Activated T-cell treated with anti-CD3 and anti-CD28 coated beads, Interleukin-2, amount 50 U/mL, for 48 hours (primary cell): ENCODE results near the gene ROR1.
A peak's percentile ranks its signal among the peaks of the same experiment; 100 is the strongest.

Source experiments
- DNase-seq, 2 experiments: peaks; one replicate each; pipeline ENCODE4 v3.0.0-alpha.2; 2020

Gene ROR1

DNA sequence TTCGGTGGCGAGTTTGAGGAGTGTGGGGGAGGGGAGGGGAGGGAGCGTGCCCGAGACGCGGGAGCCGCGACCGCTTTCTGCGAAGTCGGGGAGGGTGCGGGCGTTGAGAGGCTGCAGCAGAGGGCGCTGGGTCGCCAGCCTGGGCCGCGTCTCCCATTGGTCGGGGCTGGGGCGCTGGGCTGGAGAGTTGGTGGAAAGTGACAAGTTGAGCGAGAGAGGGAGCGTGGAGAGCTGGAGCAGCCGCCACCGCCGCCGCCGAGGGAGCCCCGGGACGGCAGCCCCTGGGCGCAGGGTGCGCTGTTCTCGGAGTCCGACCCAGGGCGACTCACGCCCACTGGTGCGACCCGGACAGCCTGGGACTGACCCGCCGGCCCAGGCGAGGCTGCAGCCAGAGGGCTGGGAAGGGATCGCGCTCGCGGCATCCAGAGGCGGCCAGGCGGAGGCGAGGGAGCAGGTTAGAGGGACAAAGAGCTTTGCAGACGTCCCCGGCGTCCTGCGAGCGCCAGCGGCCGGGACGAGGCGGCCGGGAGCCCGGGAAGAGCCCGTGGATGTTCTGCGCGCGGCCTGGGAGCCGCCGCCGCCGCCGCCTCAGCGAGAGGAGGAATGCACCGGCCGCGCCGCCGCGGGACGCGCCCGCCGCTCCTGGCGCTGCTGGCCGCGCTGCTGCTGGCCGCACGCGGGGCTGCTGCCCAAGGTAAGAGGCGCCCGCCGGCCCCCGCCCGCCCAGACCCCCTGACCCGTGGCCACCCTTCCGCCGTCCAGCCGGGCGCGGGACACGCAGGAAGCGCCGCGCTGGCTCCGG, at the start of gene ROR1:
ROR1 (plus strand) TSS at position 203 of the 802 bp plus-strand sequence.
- DNase-seq, result peak; percentile 74 to 80

DNA sequence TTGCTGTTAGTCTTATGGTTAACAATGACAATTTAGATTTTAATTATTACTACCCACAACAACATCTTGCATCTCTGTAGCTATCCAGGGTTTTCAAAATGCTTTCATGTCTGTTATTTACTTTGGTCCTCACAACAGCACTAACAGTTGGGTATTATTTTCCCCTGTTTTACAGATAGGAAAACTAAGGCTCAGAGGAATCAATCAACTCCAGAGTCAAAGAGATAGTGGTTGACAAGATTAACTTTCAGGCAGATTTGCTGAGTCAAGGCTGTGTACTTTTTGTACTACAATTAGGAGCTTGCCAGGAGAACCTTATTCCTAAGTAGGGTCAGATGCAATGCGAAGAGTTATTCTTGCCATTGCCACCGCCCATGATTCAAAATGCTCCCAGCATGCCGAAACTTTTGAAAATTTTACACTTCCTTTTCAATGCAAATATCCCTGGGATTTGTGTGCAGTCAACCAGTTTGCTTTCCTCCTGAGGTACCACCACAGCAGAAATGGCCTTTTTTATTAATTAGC, 49.4 kb upstream of the ROR1 start:
- no peak for DNase-seq

DNA sequence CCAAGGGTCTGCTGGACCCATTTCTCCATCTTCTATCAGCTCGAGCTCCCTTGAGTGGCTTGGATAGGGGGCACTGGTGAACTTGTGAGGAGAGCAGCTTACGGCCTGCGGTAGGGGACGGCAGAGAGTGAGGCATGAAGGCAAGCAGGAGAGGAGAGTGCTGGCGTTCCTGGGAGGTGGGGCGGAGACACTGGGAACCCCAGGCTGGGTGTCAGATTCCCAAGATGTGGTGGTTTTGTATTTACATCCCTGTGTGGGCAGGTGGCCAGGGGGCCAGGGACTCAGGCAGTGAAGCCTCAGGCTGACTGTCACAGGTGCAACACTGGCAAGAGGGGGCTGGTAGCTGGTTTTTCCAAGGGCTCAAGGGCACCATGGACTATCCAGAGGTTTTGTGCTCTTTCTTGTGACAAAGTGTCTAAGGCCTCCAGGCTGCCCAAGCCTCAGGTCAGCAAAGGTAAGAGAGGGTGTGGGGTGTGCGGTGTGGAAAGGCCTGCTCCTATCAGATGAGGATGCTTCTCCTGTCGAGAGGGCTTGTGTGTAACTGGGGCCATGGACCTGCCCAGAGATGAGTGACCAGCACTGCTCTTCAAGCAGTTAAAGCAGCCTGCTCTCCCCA, 45.1 kb upstream of the ROR1 start:
- no peak for DNase-seq

DNA sequence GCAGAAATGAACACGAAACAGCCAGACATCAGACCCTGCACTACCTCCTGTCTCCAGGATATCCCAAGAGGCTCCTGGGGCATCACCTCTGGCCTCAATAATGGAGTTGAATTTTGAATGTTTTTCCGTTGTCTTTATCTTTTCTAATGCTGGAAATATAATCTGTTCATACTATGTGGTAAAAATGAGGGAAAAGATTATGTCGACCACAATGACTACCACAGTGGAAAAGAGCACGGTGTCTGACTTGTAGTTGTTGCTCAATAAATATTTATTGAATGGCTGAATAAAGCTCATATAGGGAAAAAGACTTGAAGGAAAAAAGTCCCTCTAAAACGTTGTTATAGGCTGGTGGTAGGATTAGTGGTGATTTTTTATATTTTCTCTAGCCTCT, 44.6 kb upstream of the ROR1 start:
- DNase-seq, result no peak

DNA sequence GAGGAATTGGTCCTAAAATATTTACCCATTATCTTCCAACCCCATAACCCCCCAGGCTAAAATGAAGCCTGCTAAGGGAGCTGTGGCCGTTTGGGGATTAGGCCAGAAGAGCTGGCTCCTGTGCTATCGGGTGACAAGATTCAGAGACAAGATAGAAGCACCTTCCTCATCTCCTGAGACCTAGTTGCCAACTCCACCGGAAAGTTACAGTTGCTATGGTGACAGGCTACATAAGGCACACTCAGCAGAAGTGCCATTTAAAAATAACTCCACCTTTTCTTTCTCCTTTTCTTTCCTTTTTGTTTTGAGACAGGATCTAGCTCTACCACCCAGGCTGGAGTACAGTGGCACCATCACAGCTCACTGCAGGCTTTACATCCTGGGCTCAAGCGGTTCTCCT, 43.6 kb upstream of the ROR1 start:
- no peak for DNase-seq

DNA sequence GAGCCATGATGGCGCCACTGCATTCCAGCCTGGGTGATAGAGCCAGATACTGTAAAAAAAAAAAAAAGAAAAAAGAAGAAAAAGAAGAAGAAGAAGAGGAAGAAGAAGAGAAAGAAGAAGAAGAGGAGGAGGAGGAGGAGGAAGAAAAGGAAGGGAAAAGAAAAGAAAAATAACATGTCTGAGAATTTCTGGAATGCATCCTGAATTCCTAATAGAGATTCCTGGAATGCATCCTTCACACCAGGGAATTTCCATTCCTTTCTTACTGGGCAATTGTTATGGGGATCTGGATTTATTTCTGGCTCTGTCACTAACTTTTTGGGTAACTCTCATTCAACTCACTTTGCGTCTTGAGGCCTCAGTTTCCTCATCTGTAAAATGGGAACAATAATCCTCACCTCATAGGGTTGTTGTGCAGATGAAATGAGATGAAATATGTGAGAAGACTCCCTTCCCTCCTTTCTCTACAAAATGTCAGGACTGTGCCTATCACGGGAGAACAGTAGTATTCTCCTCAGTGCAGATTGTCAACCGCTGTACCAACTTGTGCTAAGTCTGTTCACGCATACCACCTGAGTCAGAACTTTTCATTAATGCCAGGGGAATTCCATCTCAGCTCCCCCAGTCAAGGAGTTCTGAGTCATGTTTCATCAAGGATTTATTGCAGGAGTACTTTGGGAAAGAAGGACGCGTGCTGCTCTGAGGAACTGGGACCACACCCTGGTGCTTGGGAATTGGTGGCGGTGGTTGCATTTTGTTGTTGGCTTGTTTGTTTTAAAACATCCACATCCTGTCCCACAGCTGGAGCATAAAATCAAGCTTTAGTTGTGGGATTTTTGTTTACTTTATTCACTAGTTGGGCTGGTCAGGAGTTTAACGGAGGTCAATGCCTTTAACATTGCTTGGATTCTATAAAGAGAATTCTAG, 42.4 kb upstream of the ROR1 start:
- DNase-seq, result no peak

DNA sequence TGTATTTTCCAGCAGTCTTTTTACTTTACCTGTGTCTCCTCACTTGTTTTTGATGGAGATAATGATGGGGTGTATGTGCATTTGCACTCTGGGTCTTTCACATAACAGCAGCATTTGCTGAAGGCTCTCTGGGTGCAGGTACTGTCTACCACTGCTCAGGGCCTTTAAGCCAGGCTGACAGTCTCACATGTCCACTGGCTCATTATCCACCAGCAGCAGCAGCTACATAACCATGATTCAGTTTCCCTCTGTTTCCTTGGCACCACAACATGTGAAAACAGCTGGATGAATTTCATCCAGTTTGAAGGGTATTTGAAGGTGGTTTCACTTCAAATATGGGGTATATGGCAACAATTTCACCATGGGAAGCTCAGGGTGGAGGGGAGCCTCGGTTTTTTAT, 41.2 kb upstream of the ROR1 start:
- no peak for DNase-seq

DNA sequence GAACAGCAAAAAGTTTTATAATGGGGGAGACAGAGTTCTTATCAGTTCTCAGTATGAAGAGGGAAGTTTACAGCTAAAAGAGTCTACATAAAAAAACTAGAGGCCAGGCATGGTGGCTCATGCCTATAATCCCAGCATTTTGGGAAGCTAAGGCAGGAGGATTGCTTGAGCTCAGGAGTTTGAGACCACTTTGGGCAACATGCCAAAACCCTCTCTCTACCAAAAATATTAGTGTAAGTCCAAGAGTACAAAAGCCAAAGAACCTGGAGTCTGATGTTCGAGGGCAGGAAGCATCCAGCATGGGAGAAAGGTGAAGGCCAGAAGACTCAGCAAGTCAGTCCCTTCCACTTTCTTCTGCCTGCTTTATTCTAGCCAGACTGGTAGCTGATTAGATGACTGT, 35.0 kb upstream of the ROR1 start:
- DNase-seq, result no peak

DNA sequence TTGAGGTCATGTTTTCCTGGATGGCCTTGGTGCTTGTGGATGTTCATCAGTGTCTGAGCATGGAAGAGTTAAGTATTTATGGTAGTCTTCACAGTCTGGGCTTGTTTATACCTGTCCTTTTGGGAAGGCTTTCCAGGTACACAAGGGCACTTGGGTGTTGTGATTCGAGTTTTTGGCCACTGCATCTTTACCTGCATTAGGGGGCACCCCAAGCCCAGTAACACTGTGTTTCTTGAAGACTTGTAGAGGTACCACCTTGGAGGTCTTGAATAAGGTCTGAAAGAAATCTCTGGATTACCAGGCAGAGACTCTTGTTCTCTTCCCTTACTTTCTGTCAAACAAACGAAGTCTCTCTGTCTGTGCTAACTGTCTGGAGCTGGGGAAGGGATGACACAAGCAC, 34.4 kb upstream of the ROR1 start:
- DNase-seq, result no peak

DNA sequence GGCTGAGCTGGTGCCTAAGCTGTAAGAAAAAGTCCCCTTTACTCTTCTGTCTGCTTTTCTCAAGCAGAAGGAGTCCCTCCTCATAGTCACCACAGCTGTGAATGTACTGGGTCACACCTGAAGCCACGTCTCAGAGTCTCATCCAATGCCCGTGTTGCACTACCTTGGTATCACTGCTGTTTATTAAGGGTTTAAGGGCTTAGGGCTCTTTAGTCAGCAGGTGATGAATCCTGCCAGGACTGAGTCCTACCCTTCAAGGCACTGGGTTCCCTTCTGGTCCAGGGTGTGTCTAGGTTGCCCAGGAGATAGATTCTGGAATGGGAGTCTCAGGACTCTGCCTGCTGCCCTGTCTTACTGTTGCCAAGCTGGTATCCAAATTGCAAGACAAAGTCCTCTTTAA, 33.4 kb upstream of the ROR1 start:
- no peak for DNase-seq

DNA sequence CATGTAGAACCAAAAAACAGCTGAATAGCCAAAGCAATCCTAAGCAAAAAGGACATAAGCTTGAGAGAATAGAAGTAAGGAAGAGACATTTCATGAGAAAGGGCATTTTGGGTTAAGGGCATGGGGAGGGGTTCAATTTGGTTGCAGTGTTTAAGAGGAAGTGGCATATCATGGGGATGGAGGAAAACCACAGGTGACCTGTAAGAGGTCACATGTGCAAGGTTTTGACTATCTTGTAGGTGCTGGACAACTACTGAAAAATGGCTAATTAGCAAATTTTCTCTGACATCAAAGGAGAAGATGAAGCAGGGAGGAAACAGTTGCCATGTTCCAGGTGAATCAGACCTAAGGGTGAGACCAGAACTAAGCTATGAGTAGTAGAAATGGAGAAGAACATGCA, 31.3 kb upstream of the ROR1 start:
- DNase-seq, result no peak

DNA sequence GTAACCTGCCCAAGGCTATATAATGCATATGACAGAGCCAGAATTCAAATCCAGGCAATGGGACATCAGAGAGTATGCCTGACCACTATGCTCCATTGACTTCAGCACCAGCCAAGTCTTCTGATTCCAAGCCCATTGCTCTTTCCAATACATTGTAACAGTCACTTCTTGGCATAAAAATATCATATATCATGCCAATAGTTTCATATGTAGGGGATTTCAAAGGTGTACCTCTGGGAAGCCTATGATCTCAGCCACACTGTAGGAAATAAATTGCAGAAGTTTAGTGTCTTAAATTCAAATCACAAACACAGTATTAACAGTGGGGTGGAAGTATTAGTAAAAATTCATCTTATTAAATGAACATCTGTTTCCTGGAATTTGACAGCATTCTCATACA, 30.0 kb upstream of the ROR1 start:
- DNase-seq, result no peak

DNA sequence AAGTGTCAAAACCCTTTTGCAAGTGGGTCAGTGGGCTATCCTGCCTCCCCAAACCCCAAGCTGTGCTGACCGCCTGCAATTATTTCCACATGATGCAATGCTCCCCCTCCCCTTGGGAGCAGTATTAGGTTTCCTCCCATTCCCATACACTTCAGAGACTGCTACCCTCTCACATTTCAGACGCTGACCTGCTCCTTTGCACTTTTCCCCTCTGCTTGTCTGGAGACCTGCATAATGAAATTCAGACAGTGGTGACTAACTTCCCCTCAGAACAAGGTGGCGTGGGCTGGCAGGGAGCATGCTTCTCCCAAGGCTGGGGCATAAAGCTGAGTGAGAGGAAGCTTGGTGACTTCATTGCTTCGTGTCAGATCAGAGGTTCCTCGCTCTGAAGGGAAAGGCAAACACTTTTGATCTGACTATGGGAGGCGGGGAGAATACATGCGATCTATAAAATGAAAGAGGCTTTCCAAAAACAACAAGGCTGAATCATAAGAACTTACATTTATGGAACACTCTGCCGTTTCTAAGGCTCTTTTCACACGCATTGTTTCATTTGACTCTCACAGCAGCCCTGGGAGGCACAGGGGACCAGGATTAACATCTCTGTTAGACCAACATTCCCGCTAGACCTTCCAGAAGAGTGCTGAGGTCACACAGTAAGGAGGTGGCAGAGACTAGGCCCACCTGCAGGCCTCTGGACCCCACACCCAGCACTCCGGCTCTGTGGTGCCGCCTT, 27.5 kb upstream of the ROR1 start:
- peak; percentile 53 to 64 for DNase-seq

DNA sequence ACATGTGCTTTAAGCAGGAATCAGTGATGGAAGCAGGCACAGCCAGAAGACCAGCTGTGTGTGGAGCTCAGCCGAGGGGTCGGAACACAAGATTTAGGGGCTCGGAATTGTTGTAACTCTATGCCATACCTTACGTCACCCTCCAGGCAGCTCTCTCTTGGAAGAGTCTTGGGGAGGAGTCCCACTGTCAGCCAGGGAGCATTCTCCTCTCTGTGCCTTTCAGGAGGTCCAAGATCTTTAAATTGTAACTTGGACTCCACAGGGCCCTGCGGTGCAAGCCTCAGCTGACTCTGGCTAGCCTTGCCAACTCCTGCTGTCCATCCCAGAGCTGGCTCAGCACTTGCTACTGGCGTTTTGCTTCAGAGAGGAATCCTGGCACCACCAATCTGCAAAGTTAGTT, 26.4 kb upstream of the ROR1 start:
- no peak for DNase-seq

DNA sequence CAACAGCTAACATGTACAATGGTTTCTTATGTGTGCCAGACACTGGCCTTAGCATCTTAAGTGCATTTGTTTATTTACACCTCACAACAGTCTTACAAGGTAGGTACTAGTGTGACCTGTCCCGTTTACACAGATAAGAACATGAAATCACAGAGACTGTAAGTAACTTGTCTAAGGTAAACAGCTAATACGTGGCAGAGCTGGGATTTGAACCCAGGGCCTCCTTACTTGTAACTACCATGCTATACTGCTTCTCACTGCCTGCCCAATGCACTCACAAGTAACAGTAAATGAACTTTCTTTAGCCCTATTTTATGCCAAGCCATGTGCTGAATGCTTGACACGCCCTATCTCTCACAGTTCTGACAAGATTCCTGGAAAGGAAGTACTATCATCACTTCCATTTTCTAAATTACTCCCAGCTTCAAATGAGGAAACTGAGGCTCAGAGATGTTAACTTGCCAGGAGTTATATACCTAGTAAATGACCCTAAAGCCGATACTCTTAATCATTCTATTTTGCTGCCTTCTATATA, 25.7 kb upstream of the ROR1 start:
- no peak for DNase-seq

DNA sequence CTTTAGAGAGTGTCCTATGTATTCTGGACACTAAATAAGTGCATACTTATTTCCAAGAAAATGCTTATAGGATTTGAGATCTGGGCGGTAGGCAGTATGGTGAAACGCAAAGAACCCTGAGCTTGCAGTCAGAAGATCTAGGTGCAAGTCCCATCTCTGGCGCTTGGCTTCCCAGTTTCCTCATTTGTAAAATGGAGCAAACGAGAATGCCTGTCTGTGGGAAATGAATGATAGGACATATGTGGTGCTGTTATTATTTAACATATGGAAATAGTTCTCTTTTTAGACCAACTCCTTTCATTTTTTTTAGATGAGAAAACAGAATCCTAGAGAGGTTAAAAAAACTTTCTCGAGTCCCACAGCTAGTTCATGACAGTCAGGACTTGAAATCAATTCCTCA, 25.2 kb upstream of the ROR1 start:
- no peak for DNase-seq

DNA sequence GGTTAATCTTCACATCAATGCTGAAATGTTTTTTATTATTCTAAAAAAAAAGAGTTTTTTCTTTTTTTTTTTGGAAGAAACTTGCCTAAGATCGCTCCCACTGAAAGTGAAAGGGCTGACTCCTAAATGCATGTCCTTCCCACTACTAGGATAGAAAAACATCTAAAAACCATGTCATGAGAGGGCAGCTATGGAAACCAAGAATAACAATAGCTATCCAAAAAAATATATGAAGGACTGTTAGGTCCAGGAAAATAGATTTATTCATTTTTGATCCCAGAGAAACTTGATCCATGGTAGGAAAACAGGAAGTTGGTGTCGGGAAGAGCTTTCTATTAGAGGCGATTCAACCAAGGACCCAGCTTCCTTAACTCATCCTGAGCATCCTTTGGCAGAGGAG, 23.1 kb upstream of the ROR1 start:
- no peak for DNase-seq

DNA sequence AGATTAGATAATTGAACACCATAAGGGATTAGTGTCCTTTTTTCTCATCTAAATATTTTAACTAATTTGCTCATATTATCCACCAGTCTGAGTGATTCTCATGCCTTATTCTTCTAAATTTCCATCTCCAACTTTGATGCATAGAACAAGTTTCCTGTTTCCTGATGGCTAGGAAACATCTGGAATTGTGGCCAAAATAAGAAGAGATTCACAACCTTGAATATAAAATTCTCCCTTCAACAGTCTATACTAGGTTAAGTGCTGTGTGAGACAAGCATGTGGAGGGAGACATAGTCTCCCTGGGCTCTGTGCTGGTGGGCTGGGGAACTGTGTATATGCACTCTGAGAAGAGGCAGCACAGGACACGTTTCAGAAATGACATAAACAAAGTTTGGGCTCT, 21.6 kb upstream of the ROR1 start:
- no peak for DNase-seq

DNA sequence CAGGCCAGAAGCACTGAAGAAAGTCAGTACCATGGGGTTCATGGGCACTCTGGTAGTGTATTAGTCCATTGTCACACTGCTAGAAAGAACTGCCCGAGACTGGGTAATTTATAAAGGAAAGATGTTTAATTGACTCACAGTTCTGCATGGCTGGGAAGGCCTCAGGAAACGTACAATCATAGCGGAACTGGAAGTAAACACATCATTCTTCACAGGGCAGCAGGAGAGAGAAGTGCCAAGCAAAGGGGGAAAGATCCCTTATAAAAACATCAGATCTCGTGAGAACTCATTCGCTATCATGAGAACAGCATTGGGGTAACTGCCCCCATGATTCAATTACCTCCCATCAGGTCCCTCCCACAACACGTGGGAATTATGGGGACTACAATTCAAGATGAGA, 20.2 kb upstream of the ROR1 start:
- no peak for DNase-seq

DNA sequence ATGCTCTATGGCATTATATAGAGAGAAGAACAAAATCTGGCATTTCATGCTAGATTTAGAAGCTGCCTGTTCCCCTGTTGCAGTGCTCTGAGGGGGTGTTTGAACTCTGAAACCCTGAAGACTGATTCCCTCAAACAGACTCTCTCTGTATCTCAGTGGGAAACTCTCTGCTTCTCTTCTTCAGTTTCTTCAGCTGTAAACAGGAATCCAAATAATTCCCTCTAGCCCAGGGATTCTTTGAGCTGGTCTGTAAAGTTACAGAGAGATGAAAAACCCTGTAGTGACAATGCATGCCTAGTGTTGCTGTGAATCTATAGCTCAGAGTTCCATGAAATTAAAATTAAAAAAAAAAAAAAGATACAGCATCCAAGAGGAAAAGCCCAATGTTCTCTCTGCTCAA, 17.0 kb upstream of the ROR1 start:
- DNase-seq, result no peak

DNA sequence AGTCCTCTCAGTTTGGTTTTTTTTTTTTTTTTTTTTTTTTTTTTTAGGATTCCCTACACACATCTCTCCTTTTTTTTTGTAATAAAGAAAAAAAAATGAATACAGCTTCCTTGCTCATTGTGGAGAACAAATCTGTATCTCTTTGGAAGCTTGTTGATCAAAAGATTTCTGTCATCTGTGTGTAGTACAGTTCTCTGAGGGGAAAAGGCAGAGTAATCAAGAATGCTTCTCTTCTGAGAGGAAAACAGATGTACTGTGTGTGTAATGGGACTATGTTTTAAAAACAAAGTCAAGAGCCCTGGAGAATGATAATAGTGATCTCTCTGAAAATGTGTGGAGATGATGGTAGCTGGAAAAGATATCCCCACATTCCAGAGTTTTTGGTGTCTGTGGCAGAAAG, 16.5 kb upstream of the ROR1 start:
- DNase-seq, result no peak

DNA sequence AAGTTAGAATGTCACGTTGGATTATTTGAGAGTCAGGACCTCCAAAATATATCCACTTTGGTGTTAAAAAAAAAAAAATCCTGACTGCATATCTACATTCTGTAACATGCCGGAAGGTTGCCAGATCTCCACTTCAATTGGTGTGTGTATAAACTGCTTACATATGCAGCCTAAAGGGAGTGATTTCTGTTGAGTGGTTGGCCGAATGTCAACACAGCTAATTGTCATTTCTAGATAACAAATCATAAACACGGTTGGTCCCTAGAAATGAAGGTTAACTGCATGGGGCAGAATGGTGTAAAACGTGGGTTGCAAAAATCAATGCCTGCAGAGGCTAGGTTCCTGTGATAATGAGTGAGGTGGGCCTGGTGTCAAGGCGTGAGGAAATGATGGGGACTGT, 15.0 kb upstream of the ROR1 start:
- no peak for DNase-seq

DNA sequence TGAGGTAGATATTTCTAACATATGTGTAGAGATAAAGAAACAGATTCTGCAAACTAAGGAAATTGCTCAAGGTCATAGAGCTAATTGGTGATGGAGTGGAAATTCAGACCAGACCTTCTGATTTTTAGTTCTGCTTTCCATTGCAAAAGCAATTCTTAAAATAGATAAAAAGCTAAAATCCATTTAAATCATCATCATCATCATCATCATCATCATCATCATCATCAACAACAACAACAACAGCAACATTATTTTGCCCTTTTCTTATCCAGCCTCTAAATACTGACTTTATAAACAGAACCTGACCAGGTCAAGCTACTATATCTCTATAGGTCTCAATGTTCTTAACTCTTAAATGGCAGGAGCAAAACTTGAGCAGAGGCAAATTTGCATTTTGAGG, 14.0 kb upstream of the ROR1 start:
- no peak for DNase-seq
